OCI-LY7 (cell line): Measurements from ENCODE around the gene CDNF.

Source experiments
- EZH2phosphoT487 ChIP-seq: fragments of 200-600 bp; sonication (generic); IDR thresholded peaks from 2 replicates; pipeline ENCODE4 v1.6.1; 2018; ENCODE audit warnings: low read depth, borderline replicate concordance, mild to moderate bottlenecking, mixed run types, antibody characterized with exemption, low read length, moderate library complexity, mixed read lengths
- TF ChIP-seq, protein P1 (sequence below): fragments of 200-600 bp; sonication (generic); conservative IDR thresholded peaks from 2 replicates; pipeline ENCODE4 v1.5.1; 2014; ENCODE audit warnings: mild to moderate bottlenecking, antibody characterized with exemption, low read length, moderate library complexity, mixed read lengths

DNA sequence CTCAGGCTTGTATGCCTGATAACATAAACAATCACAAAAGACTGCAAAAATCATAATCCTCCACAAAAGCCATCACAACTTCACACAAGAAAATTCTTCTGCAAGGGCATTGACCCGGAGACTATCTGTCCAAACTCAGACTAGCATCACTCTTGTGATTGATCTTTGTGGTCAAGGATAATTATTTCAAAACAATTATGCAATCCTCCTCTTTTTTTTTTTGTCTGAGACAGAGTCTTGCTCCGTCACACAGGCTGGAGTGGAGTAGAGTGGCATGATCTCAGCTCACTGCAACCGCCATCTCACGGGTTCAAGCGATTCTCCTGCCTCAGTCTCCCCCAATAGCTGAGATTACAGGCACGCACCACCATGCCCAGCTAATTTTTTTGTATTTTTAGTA is 22.2 kb downstream of the CDNF start:
- TF ChIP-seq, protein P1, sequence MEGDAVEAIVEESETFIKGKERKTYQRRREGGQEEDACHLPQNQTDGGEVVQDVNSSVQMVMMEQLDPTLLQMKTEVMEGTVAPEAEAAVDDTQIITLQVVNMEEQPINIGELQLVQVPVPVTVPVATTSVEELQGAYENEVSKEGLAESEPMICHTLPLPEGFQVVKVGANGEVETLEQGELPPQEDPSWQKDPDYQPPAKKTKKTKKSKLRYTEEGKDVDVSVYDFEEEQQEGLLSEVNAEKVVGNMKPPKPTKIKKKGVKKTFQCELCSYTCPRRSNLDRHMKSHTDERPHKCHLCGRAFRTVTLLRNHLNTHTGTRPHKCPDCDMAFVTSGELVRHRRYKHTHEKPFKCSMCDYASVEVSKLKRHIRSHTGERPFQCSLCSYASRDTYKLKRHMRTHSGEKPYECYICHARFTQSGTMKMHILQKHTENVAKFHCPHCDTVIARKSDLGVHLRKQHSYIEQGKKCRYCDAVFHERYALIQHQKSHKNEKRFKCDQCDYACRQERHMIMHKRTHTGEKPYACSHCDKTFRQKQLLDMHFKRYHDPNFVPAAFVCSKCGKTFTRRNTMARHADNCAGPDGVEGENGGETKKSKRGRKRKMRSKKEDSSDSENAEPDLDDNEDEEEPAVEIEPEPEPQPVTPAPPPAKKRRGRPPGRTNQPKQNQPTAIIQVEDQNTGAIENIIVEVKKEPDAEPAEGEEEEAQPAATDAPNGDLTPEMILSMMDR, result no peak
- no peak for TF ChIP-seq EZH2phosphoT487
